ENCODE data around the gene MCTP1. TPM values are rescaled to one million over a fixed set of nuclear protein-coding genes. Genes with fewer than 3 reads are reported as not detected.

MCTP1 gene
- total RNA-seq, 2 experiments from 2014 or later, result not detected

GRCh38 chr5:94745786-94746730 is 538.8 kb downstream of the MCTP1 start:
- TF ChIP-seq, protein P1, sequence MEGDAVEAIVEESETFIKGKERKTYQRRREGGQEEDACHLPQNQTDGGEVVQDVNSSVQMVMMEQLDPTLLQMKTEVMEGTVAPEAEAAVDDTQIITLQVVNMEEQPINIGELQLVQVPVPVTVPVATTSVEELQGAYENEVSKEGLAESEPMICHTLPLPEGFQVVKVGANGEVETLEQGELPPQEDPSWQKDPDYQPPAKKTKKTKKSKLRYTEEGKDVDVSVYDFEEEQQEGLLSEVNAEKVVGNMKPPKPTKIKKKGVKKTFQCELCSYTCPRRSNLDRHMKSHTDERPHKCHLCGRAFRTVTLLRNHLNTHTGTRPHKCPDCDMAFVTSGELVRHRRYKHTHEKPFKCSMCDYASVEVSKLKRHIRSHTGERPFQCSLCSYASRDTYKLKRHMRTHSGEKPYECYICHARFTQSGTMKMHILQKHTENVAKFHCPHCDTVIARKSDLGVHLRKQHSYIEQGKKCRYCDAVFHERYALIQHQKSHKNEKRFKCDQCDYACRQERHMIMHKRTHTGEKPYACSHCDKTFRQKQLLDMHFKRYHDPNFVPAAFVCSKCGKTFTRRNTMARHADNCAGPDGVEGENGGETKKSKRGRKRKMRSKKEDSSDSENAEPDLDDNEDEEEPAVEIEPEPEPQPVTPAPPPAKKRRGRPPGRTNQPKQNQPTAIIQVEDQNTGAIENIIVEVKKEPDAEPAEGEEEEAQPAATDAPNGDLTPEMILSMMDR (conservative IDR thresholded peaks at IDR 0.05; ENCODE audit: low read length), result no peak
- TF ChIP-seq EZH2phosphoT487 (IDR thresholded peaks at IDR 0.05; ENCODE audit: borderline replicate concordance, low read depth, low read length), result no peak
- peak overlapping the region; percentile 25 for H3K27ac ChIP-seq (ENCODE audit: low read depth, low read length, poor library complexity, severe bottlenecking)
- BruUV-seq (replicated peaks), result no TSS peak
- intact Hi-C loops (cut with micrococcal nuclease; ENCODE audit: unreplicated experiment), result loop anchor here (5.0 kb wide), 1 partner anchor 46 kb away; no protein-coding TSS in a partner anchor
- DNase-seq (ENCODE audit: low spot score), result no peak
- no peaks in the 10 kb centered on the region for H3K9me2 ChIP-seq (ENCODE audit: insufficient read depth, low read length)
- H2AFZ ChIP-seq (ENCODE audit: low read length), result peak overlapping the region; percentile 45; the same call in 1 of the 2 replicates
- peaks cover 46% of the 10 kb centered on the region for H3K4me1 ChIP-seq (ENCODE audit: insufficient read depth, low read length, poor library complexity, severe bottlenecking)
- H4K20me1 ChIP-seq (ENCODE audit: insufficient read depth, low read length), result no peaks in the 10 kb centered on the region
- H3K36me3 ChIP-seq (ENCODE audit: insufficient read depth, low read length), result no peaks in the 10 kb centered on the region
- no peaks in the 10 kb centered on the region for H3K79me2 ChIP-seq (ENCODE audit: insufficient read depth, low read depth, low read length)
- peak overlapping the region; percentile 51 for H3K4me2 ChIP-seq (ENCODE audit: low read length)
- ChIA-PET POLR2A (interaction anchor here (2.4 kb wide), 1 partner anchor 8 kb away, joined by 10 read pairs; no protein-coding TSS in a partner anchor), CTCF (ENCODE audit: unreplicated experiment) (no interaction called here)
- peak overlapping the region; percentile 23 for H3K4me3 ChIP-seq (ENCODE audit: low read depth, low read length, poor library complexity, severe bottlenecking)
- H3K9me3 ChIP-seq (ENCODE audit: low read length), result no peaks in the 10 kb centered on the region

DNA sequence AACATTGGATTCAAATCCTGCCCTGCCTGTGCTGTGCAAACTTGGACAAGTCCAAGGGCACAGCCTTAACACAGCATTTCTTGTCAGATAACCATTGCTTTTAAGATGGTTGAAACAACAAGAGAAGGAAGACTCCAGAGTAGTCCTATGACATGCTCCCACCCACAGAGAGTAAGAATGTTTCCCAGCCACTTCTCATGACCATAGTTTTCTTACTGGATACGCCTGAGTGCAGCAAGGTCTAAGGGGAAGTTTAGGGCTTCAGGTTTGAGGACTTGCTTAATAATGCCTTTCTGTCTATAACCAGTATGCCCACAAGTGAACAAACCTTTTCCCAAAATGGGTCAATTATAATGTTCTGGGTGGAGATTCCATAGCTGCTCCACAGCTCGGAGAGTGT is 540.0 kb downstream of the MCTP1 start:
- H3K4me3 ChIP-seq (ENCODE audit: low read depth, low read length, poor library complexity, severe bottlenecking), result no peak overlapping the region
- H3K9me3 ChIP-seq (ENCODE audit: low read length), result no peaks in the 10 kb centered on the region
- no peaks in the 10 kb centered on the region for H3K36me3 ChIP-seq (ENCODE audit: insufficient read depth, low read length)
- no peak for DNase-seq (ENCODE audit: low spot score)
- ChIA-PET POLR2A (no interaction called here), CTCF (ENCODE audit: unreplicated experiment) (no interaction called here)
- no peak overlapping the region for H3K27ac ChIP-seq (ENCODE audit: low read depth, low read length, poor library complexity, severe bottlenecking)
- BruUV-seq (replicated peaks), result no TSS peak
- H3K4me2 ChIP-seq (ENCODE audit: low read length), result no peak overlapping the region
- peaks cover 46% of the 10 kb centered on the region for H3K4me1 ChIP-seq (ENCODE audit: insufficient read depth, low read length, poor library complexity, severe bottlenecking)
- no peaks in the 10 kb centered on the region for H4K20me1 ChIP-seq (ENCODE audit: insufficient read depth, low read length)
- H3K9me2 ChIP-seq (ENCODE audit: insufficient read depth, low read length), result no peaks in the 10 kb centered on the region
- TF ChIP-seq EZH2phosphoT487 (IDR thresholded peaks at IDR 0.05; ENCODE audit: borderline replicate concordance, low read depth, low read length), result no peak
- TF ChIP-seq, protein P1 (conservative IDR thresholded peaks at IDR 0.05; ENCODE audit: low read length), result no peak
- intact Hi-C loops (cut with micrococcal nuclease; ENCODE audit: unreplicated experiment), result loop anchor here (5.0 kb wide), 1 partner anchor 47 kb away; no protein-coding TSS in a partner anchor
- peak overlapping the region; percentile 45; the same call in 1 of the 2 replicates for H2AFZ ChIP-seq (ENCODE audit: low read length)
- H3K79me2 ChIP-seq (ENCODE audit: insufficient read depth, low read depth, low read length), result no peaks in the 10 kb centered on the region

- H3K36me3 ChIP-seq (ENCODE audit: insufficient read depth, low read length), result no peaks in the 10 kb centered on the region
- H2AFZ ChIP-seq (ENCODE audit: low read length), result no peak overlapping the region
- no TSS peak for BruUV-seq (replicated peaks)
- H3K27ac ChIP-seq (ENCODE audit: low read depth, low read length, poor library complexity, severe bottlenecking), result no peak overlapping the region
- ChIA-PET POLR2A (interaction anchor here (0.7 to 1.2 kb wide), 4 partner anchors 10 to 1824 kb away, joined by 3 to 8 read pairs (median 4); no protein-coding TSS in a partner anchor), CTCF (ENCODE audit: unreplicated experiment) (no interaction called here)
- no peaks in the 10 kb centered on the region for H3K9me2 ChIP-seq (ENCODE audit: insufficient read depth, low read length)
- H3K4me3 ChIP-seq (ENCODE audit: low read depth, low read length, poor library complexity, severe bottlenecking), result no peak overlapping the region
- no peaks in the 10 kb centered on the region for H3K9me3 ChIP-seq (ENCODE audit: low read length)
- DNase-seq (ENCODE audit: low spot score), result no peak
- no peak overlapping the region for H3K4me2 ChIP-seq (ENCODE audit: low read length)
- TF ChIP-seq EZH2phosphoT487 (IDR thresholded peaks at IDR 0.05; ENCODE audit: borderline replicate concordance, low read depth, low read length), result no peak
- TF ChIP-seq, protein P1 (conservative IDR thresholded peaks at IDR 0.05; ENCODE audit: low read length), result no peak
- no peaks in the 10 kb centered on the region for H3K79me2 ChIP-seq (ENCODE audit: insufficient read depth, low read depth, low read length)
- no peaks in the 10 kb centered on the region for H4K20me1 ChIP-seq (ENCODE audit: insufficient read depth, low read length)
- H3K4me1 ChIP-seq (ENCODE audit: insufficient read depth, low read length, poor library complexity, severe bottlenecking), result peaks cover 33% of the 10 kb centered on the region
- intact Hi-C loops (cut with micrococcal nuclease; ENCODE audit: unreplicated experiment), result no loop called here
Measured at GRCh38 chr5:94742852-94743251, 542.0 kb downstream of the MCTP1 start.
